Pancreas (tissue), 10 donors: ENCODE results near the gene SRP9. TPM values are rescaled to one million over a fixed set of nuclear protein-coding genes. Genes with fewer than 3 reads are reported as not detected.

Source experiments
- ATAC-seq, 4 donors: fragments of 200-7000 bp; cut with Tn5 transposase; one replicate each; pipeline versions ENCODE4 v1.8.0 to v1.9.1; 2020; ENCODE audit warnings: mild to moderate bottlenecking in 4 of 4, moderate library complexity in 4 of 4
- DNase-seq, 6 donors: peaks; one replicate each; pipeline ENCODE4 v3.0.0-alpha.2; 2020
- FAIRE-seq: peaks from 2 replicates; lab custom pipeline; 2012; peaks lifted over from hg19 to GRCh38; lab: Jason Lieb, UNC
- H3K27ac ChIP-seq, 4 donors: fragments of 200-600 bp; sonication (generic); 1 replicate in 3 of 4; 2 replicates in 1 of 4; pipeline versions ENCODE4 v1.5.0 to v1.8.0; 2020
- H3K27me3 ChIP-seq, 4 donors: fragments of 200-600 bp; one replicate each; pipeline ENCODE4 v1.8.0; 2021
- H3K36me3 ChIP-seq, 3 donors: fragments of 200-600 bp; sonication (generic) in 1 of 3; one replicate each; pipeline versions ENCODE4 v1.5.0 to v1.8.0; 2020 to 2021
- H3K4me1 ChIP-seq, 3 donors: fragments of 200-600 bp; one replicate each; pipeline ENCODE4 v1.8.0; 2021
- H3K4me3 ChIP-seq, 4 donors: fragments of 200-600 bp; sonication (generic) in 2 of 4; one replicate each; pipeline versions ENCODE4 v1.5.0 to v1.8.0; 2020 to 2021
- H3K9me3 ChIP-seq, 4 donors: fragments of 200-600 bp; one replicate each; pipeline ENCODE4 v1.8.0; 2021
- WGBS, 2 donors: extraction: QIAGEN DNeasy Blood & Tissue Kit; methylation state at CpG; one replicate each; pipeline ENCODE4 v1.1.7; 2013; 5-methylcytosine and 5-hydroxymethylcytosine counted together
- intact Hi-C, 3 donors: fragments of 100-400 bp; cut with DNase I; formaldehyde crosslinking; loops; one replicate each; pipeline versions ENCODE4 v1.11.1 to v1.14.2; 2022
- polyA plus RNA-seq, 2 donors: library from polyadenylated mRNA; stranded (reverse); fragments of 200-250 nt; gene quantifications; one replicate each; pipeline ENCODE4 v1.2.3, GENCODE V29; 2013
- total RNA-seq, 6 donors: library from RNA; stranded (reverse); fragmentation: NEBNext Ultra II Directional in 4 of 6; extraction: Animal tissue kit (Norgen Biotek cat#: 25700) in 4 of 6; gene quantifications; one replicate each; pipeline versions ENCODE4 v1.2.1 to v1.2.4, GENCODE V29; 2021 to 2023
- TF ChIP-seq, protein P1 (sequence below), 4 donors: fragments of 200-600 bp; sonication (generic) in 3 of 4; IDR thresholded peaks; one replicate each; pipeline versions ENCODE4 v1.5.0 to v1.8.0; 2021; ENCODE audit warnings: antibody characterized with exemption in 4 of 4
- donor health status: healthy with polysubstance abuse.
- donor health status: DM: no; HTN: no; CAD: no; lungs with moderate emphysema.
- donor health status: DM: no; HTN: no; CAD: no.
- donor health status: control.
- donor health status: control.
- donor health status: Bipolar disorder and iron deficiency.
- donor health status: DM: yes; HTN: yes; CAD: no.
- donor health status: DM: no; HTN: no; CAD: no.
- donor health status: DM: no; HTN: no; CAD: no.
- donor health status: DM: yes; HTN: yes; CAD: no.

SRP9 gene
- total and polyA plus RNA-seq, 8 donors, result 63.0 to 145 (median 89.5) TPM

DNA sequence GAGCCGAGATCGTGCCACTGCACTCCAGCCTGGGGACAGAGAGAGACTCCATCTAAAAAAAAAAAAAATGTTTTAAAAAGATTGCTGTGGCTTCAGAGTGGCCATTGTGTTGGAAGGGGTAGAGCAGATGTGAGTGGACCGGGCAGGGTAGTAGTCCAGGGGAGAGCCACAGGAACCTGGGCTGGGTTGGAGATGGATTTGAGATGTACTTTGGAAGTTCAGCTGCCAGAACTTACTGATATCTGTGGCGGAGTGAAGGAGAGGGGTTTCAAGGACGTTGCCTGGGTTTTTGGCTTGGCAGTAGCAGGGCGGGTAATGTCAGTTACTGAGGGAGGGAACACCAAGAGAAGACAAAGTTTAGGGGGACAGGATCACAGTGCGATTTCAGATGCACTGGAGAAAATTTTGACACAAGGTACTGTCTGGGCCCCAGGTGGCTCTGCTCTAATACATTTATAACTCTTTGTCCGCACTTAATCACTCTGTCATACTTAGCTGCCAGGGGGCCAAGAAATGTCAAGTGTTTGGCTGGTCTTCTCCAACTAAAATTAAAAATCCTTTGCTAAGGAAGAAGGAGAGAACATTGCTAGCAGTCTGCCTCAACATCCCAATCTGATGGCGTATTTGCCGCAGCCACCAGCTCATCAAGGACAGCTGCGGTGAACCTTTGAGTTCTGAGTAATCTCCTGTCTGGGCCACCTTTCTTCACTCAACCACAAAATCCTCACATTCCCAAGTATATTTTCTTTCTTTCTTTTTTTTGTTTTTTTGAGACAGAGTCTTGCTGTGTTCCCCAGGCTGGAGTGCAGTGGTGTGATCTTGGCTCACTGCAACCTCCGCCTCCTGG is 41.9 kb downstream of the SRP9 start:
- peak overlapping the region in 2 of 4 donors; percentile 8 to 36 for H3K27ac ChIP-seq

DNA sequence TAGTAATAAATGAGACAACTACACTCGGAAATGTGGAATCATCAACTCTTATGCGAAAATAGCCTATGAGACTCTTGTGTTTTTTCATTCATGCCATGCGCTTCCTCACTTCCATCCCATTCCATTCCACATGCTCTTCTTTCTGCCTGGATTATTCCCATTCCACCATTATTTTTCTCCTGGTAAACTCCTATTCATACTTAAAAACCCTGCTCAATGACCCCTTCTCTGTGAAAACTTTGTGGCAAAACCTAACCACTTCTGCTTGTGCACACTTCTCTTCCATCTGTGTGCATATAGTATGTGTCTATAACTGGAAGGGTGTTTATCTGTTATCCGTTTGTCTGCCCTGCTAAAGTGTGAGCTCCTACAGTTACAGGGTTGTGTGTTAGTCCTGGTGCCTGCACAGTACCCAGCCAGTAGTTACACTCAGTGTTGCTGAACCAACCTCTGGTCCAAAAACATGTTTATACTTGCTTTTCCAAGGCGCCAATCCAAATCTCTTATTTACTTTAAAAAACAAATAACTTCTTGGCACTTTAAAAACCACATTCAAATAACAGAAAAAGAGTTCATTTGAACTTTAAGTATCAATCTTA is 43.0 kb downstream of the SRP9 start:
- H3K36me3 ChIP-seq, result no peaks in the 10 kb centered on the region
- H3K9me3 ChIP-seq, result no peaks in the 10 kb centered on the region
- intact Hi-C loops, result no loop called here
- FAIRE-seq, result no peak
- peaks cover 64 to 84% (median 81%) of the 10 kb centered on the region in 3 donors for H3K4me1 ChIP-seq
- peak; percentile 24 to 55 (median 36) for ATAC-seq
- 64 to 65% methylated on average over 5 of the region's 5 CpGs for whole genome bisulfite sequencing, 2 donors
- TF ChIP-seq, protein P1, sequence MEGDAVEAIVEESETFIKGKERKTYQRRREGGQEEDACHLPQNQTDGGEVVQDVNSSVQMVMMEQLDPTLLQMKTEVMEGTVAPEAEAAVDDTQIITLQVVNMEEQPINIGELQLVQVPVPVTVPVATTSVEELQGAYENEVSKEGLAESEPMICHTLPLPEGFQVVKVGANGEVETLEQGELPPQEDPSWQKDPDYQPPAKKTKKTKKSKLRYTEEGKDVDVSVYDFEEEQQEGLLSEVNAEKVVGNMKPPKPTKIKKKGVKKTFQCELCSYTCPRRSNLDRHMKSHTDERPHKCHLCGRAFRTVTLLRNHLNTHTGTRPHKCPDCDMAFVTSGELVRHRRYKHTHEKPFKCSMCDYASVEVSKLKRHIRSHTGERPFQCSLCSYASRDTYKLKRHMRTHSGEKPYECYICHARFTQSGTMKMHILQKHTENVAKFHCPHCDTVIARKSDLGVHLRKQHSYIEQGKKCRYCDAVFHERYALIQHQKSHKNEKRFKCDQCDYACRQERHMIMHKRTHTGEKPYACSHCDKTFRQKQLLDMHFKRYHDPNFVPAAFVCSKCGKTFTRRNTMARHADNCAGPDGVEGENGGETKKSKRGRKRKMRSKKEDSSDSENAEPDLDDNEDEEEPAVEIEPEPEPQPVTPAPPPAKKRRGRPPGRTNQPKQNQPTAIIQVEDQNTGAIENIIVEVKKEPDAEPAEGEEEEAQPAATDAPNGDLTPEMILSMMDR (IDR thresholded peaks at IDR 0.05), result no peak
- DNase-seq, result peak in 1 of 6 donors; percentile 17
- H3K4me3 ChIP-seq, result no peak overlapping the region
- no peaks in the 10 kb centered on the region for H3K27me3 ChIP-seq
- H3K27ac ChIP-seq, result peak overlapping the region in 2 of 4 donors; percentile 1 to 36

More for the DNA sequence above, 41.9 kb downstream of the SRP9 start:
- Histone ChIP-seq H3K27me3 (no peaks in the 10 kb centered on the region), H3K4me3 (no peak overlapping the region), H3K36me3 (no peaks in the 10 kb centered on the region), H3K4me1 (peaks cover 74 to 81% (median 80%) of the 10 kb centered on the region in 3 donors), H3K9me3 (no peaks in the 10 kb centered on the region)
- ATAC-seq (peak in 1 of 4 donors; percentile 5), DNase-seq (peak in 1 of 6 donors; percentile 37), FAIRE-seq (no peak)
- TF ChIP-seq, protein P1 (IDR thresholded peaks at IDR 0.05), result no peak
- intact Hi-C loops, result no loop called here
- 32 to 41% methylated on average over 12 of the region's 12 CpGs for WGBS, 2 donors

DNA sequence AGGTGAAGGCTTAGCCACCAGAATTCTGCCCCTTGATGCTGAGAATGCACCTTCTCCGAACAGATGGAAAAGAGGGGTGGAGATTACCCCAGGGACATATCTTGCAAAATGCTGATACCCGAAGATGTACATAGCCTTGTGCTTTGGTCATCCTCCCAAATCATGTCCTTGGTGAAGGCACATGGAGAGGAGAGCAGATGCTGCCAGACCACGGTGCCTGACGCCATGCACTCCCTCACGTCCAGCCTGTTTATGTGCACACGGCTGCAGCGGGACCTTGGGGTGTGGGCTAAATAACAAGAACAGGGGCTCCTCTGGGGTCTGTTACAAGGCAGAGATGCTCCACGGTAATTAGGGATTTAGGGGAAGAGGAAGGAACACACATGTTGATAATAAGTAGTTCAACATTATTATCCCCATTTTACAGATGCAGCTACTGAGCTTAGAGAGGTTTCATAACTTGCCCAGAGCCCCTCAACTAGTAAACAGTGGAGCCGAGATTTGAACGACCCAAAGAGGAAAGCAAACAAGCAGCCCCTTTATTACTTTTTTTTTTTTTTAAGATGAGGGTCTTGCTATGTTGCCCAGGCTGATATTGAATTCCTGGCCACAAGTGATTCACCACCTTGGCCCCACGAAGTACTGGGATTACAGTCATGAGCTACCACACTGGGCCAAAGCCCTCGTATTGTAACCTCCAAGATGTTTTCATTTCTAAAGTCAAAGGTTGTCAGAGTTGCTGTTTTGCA is 45.2 kb downstream of the SRP9 start:
- no peaks in the 10 kb centered on the region for H3K27me3 ChIP-seq
- FAIRE-seq (no peak), ATAC-seq (no peak), DNase-seq (peak in 1 of 6 donors; percentile 21)
- H3K9me3 ChIP-seq, result no peaks in the 10 kb centered on the region
- intact Hi-C loops, result no loop called here
- peaks cover 51 to 79% (median 73%) of the 10 kb centered on the region in 3 donors for H3K4me1 ChIP-seq
- no peak overlapping the region for H3K27ac ChIP-seq
- H3K36me3 ChIP-seq, result no peaks in the 10 kb centered on the region
- WGBS, 2 donors, result 66 to 68% methylated on average over 12 of the region's 12 CpGs
- H3K4me3 ChIP-seq, result no peak overlapping the region
- TF ChIP-seq, protein P1 (IDR thresholded peaks at IDR 0.05), result no peak

DNA sequence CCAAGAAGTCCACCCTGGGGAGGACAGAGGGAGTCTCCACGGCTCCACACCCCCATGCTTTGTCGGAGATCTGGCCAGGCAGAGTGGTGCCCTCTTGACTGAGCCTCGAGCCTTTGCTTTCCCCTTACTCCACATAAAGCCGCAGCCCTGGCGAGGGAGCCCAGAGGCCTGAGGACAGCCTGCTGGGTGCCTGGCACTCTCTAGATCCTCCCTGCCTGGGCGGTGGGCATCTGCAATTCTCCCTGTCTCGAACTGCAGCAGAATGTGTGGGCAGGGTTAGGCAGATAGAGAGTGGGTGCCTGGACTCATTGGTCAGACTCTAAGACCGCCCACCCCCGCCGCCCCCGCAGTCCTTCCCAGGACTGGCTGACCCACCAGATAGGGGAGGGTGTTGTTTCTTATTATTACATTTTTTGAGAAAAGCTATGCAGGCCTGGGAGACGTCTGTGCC is 46.2 kb downstream of the SRP9 start:
- Histone ChIP-seq H3K36me3 (no peaks in the 10 kb centered on the region), H3K27ac (peak overlapping the region in 2 of 4 donors; percentile 71 to 77), H3K4me3 (no peak overlapping the region), H3K27me3 (no peaks in the 10 kb centered on the region), H3K9me3 (no peaks in the 10 kb centered on the region), H3K4me1 (peaks cover 45 to 73% (median 64%) of the 10 kb centered on the region in 3 donors)
- TF ChIP-seq, protein P1 (IDR thresholded peaks at IDR 0.05), result no peak
- peak in 1 of 6 donors; percentile 54 for DNase-seq
- no peak for ATAC-seq
- intact Hi-C loops, result no loop called here
- 54 to 62% methylated on average over 12 of the region's 12 CpGs for WGBS, 2 donors
- no peak for FAIRE-seq
